SKM-1 treated with dmso at 0.1 percent for 144 hours (cell line): ENCODE data around the gene CTDSP1.

ENCODE experiments used
- DNase-seq: peaks from one replicate; lab custom pipeline; 2025; ENCODE audit not compliant: unreplicated experiment; lab: John Stamatoyannopoulos, UW

The CTDSP1 gene

DNA sequence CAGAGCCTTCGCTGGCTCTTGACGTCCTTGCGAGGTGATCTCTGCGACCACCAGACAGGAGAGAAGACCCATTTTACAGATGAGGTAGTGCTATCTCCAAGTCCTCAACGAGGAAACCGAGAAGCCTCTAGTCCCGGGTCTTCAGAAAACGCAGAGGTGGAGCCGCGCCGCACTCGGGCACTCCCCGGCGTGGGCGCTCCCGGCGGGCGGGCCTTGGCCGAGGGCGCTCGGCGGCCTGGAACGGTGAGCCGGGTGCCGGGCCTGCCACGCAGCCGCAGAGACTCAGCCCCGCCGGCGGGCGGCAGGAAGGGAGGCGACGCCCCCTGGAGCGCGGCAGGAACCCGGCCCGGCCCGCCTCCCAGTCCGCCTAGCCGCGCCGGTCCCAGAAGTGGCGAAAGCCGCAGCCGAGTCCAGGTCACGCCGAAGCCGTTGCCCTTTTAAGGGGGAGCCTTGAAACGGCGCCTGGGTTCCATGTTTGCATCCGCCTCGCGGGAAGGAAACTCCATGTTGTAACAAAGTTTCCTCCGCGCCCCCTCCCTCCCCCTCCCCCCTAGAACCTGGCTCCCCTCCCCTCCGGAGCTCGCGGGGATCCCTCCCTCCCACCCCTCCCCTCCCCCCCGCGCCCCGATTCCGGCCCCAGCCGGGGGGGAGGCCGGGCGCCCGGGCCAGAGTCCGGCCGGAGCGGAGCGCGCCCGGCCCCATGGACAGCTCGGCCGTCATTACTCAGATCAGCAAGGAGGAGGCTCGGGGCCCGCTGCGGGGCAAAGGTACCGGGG lies at the start of gene CTDSP1:
CTDSP1 (plus strand) TSS at position 478 of the 776 bp plus-strand sequence; CDS start at position 701, 223 bp downstream.
- DNase-seq, result peak; percentile 93

- DNase-seq, result no peak
Observed at GRCh38 chr2:218354045-218354444, 45.6 kb upstream of the CTDSP1 start.

DNA sequence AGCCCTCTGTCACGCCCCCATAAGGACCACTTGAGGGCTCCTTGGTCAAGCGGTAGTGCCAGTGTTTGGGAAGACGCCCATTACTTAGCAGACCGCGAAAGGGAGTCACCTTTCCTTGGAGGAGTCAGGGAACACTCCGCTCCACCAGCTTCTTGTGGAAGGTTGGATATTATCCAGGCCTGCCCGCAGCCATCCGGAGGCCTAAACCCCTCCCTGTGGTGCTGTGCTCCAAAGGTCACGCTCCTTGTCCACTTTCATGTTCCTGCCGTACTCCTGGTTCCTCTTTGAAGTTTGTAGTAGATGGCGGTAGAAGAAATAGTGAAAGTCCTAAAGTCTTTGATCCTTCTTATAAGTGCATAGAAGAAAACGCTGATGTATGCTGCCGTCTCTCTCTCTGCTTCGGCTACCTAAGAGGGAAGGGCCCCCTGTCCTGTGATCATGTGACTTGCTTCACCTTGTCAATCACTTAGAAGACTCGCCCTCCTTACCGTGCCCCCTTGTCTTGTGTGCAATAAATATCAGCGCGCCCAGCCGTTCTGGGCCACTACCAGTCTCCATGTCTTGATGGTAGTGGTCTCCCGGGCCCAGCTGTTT lies 44.7 kb upstream of the CTDSP1 start:
- DNase-seq, result no peak

GRCh38 chr2:218357236-218358177 lies 42.2 kb upstream of the CTDSP1 start:
- DNase-seq, result no peak

DNA sequence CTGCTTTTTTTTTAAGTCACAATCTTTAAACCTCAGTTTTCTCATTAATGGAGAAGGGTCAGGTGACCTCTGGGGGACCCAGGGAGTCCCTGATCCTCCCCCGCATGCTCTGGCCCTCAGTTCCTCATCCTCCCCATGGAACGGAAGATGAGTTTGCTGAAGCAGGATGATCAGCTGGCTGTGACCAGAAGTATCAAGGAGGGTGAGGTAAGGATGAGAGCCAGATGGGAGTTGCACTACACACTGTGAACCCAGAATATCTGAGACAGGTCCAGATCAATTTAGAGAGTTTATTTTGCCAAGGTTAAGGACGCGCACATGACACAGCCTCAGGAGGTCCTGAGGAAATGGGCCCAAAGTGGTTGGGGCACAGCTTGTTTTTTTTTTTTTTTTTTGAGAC lies 39.2 kb upstream of the CTDSP1 start:
- peak; percentile 87 for DNase-seq

DNA sequence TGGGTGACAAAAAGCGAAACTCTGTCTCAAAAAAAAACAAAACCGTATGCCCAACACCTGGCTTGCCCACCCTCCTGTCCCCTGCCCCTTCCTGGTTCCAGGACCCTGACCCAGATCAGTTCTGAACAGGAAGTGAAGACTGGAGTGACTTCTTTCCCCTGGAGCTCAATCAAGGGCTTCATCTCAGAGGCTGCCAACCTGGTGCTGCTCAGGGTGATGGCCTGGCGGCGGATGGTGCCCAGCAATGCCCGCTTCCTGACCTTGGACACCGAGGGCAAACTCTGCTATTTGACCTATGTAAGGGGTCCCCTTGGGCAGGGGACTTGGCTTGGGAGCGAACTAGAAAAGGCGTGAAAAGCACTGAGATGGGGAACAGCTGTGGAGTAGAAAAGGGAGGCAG lies 37.1 kb upstream of the CTDSP1 start:
- no peak for DNase-seq

DNA sequence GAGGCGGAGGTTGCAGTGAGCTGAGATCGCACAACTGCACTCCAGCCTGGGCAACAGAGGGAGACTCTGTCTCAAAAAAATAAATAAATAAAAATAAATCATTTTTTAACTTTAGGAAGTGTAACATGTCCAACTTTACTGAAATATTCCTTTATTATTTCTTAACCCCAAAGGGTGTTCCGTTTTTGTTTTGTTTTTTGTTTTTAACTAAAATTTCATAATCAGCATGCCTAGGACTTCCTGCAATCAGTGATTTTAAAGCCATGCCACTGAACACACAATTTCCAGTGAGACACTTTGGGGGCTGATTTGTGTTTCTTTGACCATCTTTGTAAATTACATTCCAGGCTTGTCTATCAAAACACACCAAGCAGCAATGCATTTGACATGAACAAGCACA lies 35.9 kb upstream of the CTDSP1 start:
- no peak for DNase-seq

DNA sequence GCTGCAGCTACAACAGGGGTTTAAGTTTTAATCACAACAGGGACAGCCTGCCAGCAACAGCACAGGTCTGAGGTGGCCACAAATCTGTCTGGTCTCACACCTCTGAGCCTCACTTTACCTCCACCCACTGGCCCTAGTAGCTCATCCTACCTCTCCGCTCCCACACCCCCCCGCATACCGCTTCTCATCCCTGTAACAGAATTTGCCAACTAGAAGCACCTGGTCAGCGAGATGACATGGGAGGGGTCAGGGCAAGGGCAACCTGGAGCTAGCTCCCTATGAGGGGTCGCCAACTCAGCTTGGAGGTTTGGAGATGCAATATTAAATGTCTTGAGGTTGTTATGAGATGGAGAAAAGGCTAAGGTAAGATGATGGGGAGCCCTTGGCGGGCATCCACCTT lies 35.5 kb upstream of the CTDSP1 start:
- no peak for DNase-seq

DNA sequence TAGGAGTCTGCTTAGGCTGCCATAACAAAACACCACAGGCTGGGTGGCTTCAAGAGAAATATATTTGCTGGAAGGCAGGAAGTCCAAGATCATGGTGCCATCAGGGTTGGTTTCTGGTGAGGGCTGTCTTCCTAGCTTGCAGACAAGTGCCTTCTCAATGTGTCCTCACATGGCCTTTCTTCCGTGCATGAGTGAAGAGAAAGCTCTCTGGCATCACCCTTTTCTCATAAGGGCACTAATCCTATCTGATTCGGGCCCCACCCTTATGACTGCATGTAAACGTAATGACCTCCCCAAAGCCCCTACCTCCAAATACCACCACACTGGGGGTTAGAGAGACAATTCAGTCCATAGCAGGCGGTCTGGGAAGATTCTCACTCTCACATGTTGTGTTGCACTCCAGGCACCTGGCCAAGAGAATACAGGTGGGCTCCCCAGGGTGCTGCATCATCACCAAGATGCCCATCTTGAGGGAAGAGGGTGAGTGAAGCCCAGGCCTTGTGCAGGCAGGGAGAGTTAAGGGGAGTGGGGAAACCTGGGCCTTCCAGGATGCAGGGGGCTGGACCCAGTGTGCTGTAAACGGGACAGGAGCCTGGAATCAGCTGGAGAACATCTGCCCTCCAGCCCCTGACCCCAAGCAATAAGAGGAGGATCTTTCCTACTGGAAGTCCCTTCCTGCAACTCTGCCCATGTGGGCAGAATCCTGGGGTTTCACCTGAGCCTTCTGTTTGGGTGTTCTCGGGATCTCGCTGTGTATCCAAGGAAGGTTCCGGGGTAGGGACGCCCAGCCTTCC lies 32.9 kb upstream of the CTDSP1 start:
- no peak for DNase-seq

DNA sequence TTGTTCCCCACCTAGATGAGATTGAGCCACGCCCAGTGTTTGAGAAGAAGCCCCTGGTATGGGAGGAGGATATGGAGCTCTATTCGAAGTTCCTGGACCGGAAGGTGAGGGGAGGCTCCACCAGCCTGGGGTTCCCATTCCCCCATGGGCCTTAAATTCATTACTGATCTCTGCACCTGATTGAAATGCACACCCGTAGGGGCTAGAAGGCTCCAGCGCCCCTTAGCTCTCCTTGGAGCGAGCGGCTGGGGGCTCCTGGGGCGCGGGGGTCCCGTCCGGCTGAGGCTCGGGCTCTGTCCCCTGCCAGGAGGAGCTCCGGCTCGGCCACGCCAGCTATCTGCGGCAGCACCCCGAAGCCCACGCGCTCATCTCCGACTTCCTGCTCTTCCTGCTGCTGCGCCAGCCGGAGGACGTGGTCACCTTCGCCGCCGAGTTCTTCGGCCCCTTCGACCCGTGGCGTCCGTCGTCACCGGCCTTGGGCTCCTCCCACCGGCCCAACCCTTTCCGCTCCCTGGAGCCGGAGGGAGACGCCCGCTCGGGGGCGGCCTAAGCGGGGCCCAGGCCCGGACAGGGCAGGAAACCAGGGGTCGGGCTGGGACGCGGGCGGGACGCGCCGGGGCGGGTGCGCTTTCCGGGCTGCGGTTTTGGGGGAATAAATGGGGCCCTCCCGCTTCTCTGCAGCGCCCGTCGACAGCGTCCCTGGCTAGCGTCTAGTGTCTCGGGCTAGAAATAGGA lies 32.1 kb upstream of the CTDSP1 start:
- peak; percentile 85 for DNase-seq

- DNase-seq, result no peak
Observed at GRCh38 chr2:218368150-218368528, 31.5 kb upstream of the CTDSP1 start.

DNA sequence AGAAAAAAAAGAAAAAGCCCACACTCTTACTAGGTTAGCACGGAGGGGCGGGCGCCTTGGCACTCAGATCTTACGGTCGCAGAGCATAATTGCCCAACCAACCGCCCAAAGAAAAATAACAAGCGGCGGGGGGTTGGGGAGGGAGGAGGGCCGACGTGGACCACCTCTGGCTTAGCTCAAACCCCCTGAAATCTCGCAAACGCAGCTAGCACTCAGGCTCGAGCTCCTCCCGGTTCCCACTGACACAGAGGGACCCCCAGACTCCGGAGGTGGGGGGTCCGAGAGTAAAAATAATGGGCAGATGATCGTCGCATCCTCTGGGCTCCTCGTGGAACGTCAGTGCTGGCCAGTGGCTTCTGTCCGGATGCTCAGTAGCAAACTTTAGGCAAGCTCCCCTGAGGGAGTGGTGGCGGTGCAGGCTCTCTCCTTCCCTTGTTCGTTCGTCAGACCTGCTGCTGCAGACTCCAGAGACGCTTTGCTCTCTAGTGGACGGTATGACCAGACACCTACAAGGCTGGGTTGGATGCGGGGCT lies 31.0 kb upstream of the CTDSP1 start:
- DNase-seq, result no peak

- DNase-seq, result no peak
Observed at GRCh38 chr2:218369330-218369729, 30.3 kb upstream of the CTDSP1 start.

- DNase-seq, result peak; percentile 98
Observed at GRCh38 chr2:218370410-218371063, 29.1 kb upstream of the CTDSP1 start.

DNA sequence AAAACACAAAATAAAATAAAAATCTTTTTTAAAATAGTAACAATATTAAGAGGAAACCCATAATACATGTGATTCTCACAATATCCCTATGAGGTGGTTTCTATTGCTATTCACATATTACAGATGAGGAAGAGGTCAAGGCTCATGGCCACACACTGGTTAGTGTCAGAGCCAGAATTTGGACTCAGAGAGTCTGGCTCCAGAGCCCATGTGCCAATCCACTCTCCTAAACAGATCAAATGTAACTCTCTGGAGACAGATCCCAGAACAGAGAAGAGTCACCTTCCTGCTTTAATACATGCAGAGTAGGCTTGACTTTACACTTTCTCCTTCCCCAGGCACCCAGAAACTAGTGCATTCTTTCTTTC lies 27.7 kb upstream of the CTDSP1 start:
- no peak for DNase-seq

DNA sequence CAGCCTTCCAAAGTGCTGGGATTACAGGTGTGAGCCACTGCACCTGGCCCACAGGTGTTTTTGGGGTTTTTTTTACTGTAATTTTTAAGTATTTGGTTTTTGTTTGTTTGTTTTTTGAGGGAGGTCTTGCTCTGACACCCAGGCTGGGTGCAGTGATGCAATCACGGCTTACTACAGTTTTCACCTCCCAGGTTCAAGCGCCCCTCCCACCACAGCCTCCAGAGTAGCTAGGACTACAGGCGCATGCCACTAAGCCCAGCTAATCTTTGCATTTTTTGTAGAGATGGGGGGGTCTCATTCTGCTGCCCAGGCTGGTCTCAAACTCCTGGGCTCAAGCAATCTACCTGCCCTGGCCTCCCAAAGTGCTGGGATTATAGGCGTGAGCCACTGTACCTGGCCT lies 24.9 kb upstream of the CTDSP1 start:
- DNase-seq, result no peak

- no peak for DNase-seq
Observed at GRCh38 chr2:218375212-218375611, 24.5 kb upstream of the CTDSP1 start.

DNA sequence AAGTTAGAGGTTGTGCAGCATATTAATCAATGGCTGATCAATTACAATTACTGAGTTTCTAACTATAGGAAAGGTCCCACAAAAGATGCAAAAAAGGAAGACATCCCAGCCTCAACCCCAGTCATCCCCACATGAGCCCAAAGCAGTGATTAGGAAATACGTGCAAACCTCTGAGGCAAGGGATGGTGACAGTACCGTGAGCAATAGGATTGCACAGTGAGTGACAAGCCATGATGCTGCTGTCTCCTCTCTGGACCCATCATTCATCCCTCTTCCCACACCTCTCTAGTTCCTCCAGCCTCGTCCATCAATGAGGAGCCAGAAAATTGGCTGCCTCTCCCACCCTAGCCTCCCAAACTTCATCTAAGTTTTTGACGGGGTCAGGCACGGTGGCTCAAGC lies 21.6 kb upstream of the CTDSP1 start:
- DNase-seq, result no peak

- DNase-seq, result peak; percentile 75
Observed at GRCh38 chr2:218381916-218382366, 17.7 kb upstream of the CTDSP1 start, which contains the start of gene SLC11A1. SLC11A1 (plus strand) TSS chr2:218382273; CDS start chr2:218382369, 96 bp downstream.
